ENCODE data around the gene EHBP1L1.

The EHBP1L1 gene

GRCh38 chr11:65558002-65558929, 17.6 kb upstream of the EHBP1L1 start, which contains the start of gene LTBP3:
Gene LTBP3, minus strand, starts transcription at chr11:65558359. Its CDS starts 400 bp downstream, at chr11:65557959.
- peak; percentile 79 to 92 for DNase-seq (ENCODE audit: low read depth in 2 of 2)
- no peak for TF ChIP-seq CTCF (IDR thresholded peaks at IDR 0.05; ENCODE audit: low read depth, low read length)
- H3K4me3 ChIP-seq (replicated peaks in 1 of 2; ENCODE audit: low read depth in 2 of 2, low read length in 2 of 2), result peak within 1 kb of the TSS; percentile 58 to 61

DNA sequence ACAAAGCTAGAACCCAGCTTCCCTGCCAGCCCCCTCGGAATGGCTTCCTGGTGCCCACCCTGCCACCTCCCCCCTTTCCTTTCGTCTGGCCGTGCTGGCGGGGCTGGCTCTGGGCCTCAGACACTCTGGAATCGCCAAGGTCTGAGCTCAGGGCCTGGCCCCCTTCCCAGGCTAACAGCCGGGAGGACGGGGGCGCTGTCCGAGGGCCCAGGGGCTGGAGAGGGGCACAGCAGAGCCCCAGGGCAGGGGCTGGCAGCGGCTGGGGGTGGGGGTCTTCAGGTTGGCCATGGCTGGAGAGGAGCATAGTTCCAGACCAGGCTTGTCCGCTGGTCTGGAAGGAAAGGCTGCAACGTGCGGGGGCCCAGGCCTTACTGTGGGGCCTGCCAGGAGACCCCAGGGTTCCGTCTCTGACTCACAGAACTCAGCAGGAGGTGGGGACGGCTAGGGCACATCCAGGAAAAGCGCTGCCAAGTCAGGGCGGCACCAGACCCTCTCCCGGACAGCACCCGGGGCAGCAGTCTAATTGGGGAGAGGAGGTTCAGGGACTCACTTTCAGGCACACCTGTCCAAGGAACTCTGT, 16.8 kb upstream of the EHBP1L1 start:
- peak; percentile 36 to 71 for DNase-seq (ENCODE audit: low read depth in 2 of 2)
- TF ChIP-seq CTCF (IDR thresholded peaks at IDR 0.05; ENCODE audit: low read depth, low read length), result no peak
- peak overlapping the region in 1 of 2 donors; percentile 15 for H3K4me3 ChIP-seq (replicated peaks in 1 of 2; ENCODE audit: low read depth in 2 of 2, low read length in 2 of 2)

DNA sequence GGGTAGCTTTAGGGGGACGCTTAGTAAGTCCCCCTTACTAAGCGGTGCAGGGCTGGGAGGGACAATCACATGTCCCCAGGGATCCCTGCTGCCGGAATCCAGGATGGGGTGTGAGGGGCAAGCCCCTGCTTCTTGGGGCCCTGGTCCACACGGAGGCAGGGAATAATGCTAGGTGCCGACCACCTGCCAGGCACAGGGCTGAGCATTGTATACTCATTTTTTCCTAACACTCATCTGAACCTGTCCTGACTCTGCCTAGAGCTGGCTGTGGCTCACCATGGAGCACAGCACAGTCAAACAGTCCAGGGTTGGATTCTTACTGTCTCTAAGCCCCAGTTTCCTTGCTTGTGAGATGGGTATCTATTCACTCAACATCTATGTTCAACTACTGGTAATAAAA, 16.3 kb upstream of the EHBP1L1 start:
- no peak overlapping the region for H3K4me3 ChIP-seq (replicated peaks in 1 of 2; ENCODE audit: low read depth in 2 of 2, low read length in 2 of 2)
- no peak for TF ChIP-seq CTCF (IDR thresholded peaks at IDR 0.05; ENCODE audit: low read depth, low read length)
- DNase-seq (ENCODE audit: low read depth in 2 of 2), result no peak

DNA sequence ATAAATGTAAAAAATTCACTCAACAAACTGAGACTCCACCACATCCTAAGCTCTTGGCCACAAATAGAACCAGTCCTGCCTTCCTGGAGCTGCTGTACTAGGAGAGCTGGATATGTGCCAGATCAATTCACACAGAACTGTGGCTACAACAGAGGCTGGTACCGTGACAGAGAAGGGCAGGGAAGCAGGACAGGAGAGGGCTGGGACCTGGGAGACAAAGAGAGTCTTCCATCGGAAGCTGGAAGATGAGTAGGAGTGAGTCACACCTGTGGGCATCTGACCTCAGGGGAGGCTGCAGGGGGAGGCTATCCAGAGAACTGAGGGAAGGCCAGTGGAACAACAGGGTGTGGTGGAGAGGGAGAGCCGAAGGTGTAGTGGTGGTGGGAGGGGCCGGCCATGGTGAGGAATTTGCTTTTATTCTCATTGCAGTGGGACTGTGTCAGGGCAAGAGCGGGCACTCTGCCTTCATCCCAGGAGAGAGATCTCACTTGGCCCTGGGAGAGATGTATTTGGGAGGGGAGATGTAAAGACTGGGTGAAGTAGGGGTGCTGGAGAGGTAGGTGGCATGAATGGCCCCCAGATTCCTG, 15.8 kb upstream of the EHBP1L1 start:
- DNase-seq (ENCODE audit: low read depth in 2 of 2), result peak; percentile 59 to 67
- H3K4me3 ChIP-seq (replicated peaks in 1 of 2; ENCODE audit: low read depth in 2 of 2, low read length in 2 of 2), result no peak overlapping the region
- no peak for TF ChIP-seq CTCF (IDR thresholded peaks at IDR 0.05; ENCODE audit: low read depth, low read length)

GRCh38 chr11:65560555-65561418, 15.1 kb upstream of the EHBP1L1 start:
- no peak overlapping the region for H3K4me3 ChIP-seq (replicated peaks in 1 of 2; ENCODE audit: low read depth in 2 of 2, low read length in 2 of 2)
- no peak for TF ChIP-seq CTCF (IDR thresholded peaks at IDR 0.05; ENCODE audit: low read depth, low read length)
- peak; percentile 63 to 76 for DNase-seq (ENCODE audit: low read depth in 2 of 2)

DNA sequence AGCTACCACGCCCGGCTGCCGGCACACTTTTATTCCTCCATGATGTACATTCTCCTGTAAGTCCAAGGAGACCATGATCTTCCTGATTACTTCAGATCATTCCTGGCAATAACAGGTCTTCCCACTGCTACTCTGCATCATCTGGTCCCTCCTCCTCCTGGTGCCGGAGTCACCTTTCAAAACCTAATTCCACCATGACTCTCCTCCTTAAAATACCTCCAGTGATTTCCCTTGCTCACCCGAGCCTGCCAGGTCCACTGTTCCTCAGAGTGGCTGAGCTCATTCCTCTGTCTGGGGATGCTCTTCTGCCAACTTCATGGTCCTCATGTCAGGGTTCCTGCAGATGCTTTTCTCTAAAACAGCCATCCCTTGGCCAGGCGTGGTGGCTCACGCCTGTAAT, 13.8 kb upstream of the EHBP1L1 start:
- no peak overlapping the region for H3K4me3 ChIP-seq (replicated peaks in 1 of 2; ENCODE audit: low read depth in 2 of 2, low read length in 2 of 2)
- TF ChIP-seq CTCF (IDR thresholded peaks at IDR 0.05; ENCODE audit: low read depth, low read length), result no peak
- no peak for DNase-seq (ENCODE audit: low read depth in 2 of 2)
